ENCODE data around the gene HEXD.
A peak's percentile ranks its signal among the peaks of the same experiment; 100 is the strongest.
"Not testable (repeated sequence)": the region's sequence is repeated elsewhere in the genome, so short reads cannot be mapped to it uniquely, and the experiment has no call there.

HEXD gene

GRCh38 chr17:82440991-82441627, 23.0 kb downstream of the HEXD start:
- DNase-seq (ENCODE audit: low spot score) = no peak

- DNase-seq (ENCODE audit: low spot score) = no peak
These were observed 23.7 kb downstream of the HEXD start for GRCh38 chr17:82441691-82442487.

- DNase-seq (ENCODE audit: low spot score) = no peak
These were observed 24.7 kb downstream of the HEXD start for GRCh38 chr17:82442643-82443464.

- DNase-seq (ENCODE audit: low spot score) = no peak
These were observed 25.5 kb downstream of the HEXD start for GRCh38 chr17:82443465-82444283.

GRCh38 chr17:82444284-82444893, 26.2 kb downstream of the HEXD start:
- DNase-seq (ENCODE audit: low spot score) = no peak

GRCh38 chr17:82444941-82445521, 26.9 kb downstream of the HEXD start:
- no peak for DNase-seq (ENCODE audit: low spot score)

GRCh38 chr17:82445542-82445941, 27.4 kb downstream of the HEXD start:
- no peak for DNase-seq (ENCODE audit: low spot score)

GRCh38 chr17:82446124-82446523, 28.0 kb downstream of the HEXD start:
- DNase-seq (ENCODE audit: low spot score) = no peak

GRCh38 chr17:82446649-82447048, 28.5 kb downstream of the HEXD start:
- DNase-seq (ENCODE audit: low spot score) = no peak

GRCh38 chr17:82447876-82448275, 29.7 kb downstream of the HEXD start:
- no peak for DNase-seq (ENCODE audit: low spot score)

GRCh38 chr17:82449131-82449882, 31.2 kb downstream of the HEXD start:
- DNase-seq (ENCODE audit: low spot score) = peak; percentile 74

- DNase-seq (ENCODE audit: low spot score) = no peak
These were observed 31.8 kb downstream of the HEXD start for GRCh38 chr17:82449883-82450356.

GRCh38 chr17:82450357-82451106, 32.4 kb downstream of the HEXD start, which contains the start of gene CYBC1:
CYBC1 (minus strand) TSS chr17:82450752; CDS start chr17:82449254, 1,498 bp downstream.
- DNase-seq (ENCODE audit: low spot score) = peak; percentile 96

GRCh38 chr17:82452162-82452561, 34.0 kb downstream of the HEXD start:
- no peak for DNase-seq (ENCODE audit: low spot score)

- not testable (repeated sequence) for DNase-seq (ENCODE audit: low spot score)
These were observed 35.0 kb downstream of the HEXD start for GRCh38 chr17:82453151-82453550.

- DNase-seq (ENCODE audit: low spot score) = not testable (repeated sequence)
These were observed 35.6 kb downstream of the HEXD start for GRCh38 chr17:82453706-82454105.

GRCh38 chr17:82457073-82457928, 39.2 kb downstream of the HEXD start:
- DNase-seq (ENCODE audit: low spot score) = no peak

- DNase-seq (ENCODE audit: low spot score) = no peak
These were observed 39.7 kb downstream of the HEXD start for GRCh38 chr17:82457929-82458178.

All from activated CD4-positive, alpha-beta T cell treated with anti-CD3 and anti-CD28 coated beads, Interleukin-2, Interleukin-4, amounts not matched to agents 100 ng/mL and 50 ng/mL, durations not matched to agents 16 hours and 8 hours (primary cell).